GM19099 (cell line): ENCODE results near the gene PRKN.

ENCODE experiments used
- POLR2A ChIP-seq: IDR thresholded peaks from 3 replicates; pipeline ENCODE4 v1.6.1; 2011; ENCODE audit warnings: low read depth; ENCODE audit not compliant: insufficient read length; ENCODE audit errors: extremely low read depth

Gene PRKN

DNA sequence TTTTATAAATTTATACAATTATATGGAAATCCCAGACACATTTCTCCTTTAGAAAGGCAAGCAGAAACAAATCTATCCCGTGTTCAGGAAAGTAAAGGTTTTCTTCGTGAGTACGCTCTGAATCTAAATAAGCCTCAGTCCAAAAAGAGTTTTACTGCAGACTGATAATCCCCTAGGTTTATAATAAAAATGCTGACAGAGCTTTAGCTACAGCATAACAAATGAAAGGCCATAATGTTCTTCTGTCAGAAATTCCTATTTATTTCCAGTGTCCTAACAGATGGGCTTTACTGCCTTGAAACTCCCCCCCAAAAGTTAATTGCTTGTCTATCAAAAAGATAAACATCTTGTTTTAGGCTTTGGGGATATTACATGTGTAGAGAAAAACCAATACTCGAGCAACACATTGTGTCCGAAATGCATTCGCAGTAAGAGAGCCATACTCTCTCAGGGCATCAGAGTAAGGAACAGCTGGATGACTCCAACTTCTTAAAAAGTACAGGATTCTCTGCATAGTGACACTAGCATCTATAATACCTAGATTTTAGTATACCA is 109.0 kb downstream of the PRKN start:
- no peak for TF ChIP-seq POLR2A

DNA sequence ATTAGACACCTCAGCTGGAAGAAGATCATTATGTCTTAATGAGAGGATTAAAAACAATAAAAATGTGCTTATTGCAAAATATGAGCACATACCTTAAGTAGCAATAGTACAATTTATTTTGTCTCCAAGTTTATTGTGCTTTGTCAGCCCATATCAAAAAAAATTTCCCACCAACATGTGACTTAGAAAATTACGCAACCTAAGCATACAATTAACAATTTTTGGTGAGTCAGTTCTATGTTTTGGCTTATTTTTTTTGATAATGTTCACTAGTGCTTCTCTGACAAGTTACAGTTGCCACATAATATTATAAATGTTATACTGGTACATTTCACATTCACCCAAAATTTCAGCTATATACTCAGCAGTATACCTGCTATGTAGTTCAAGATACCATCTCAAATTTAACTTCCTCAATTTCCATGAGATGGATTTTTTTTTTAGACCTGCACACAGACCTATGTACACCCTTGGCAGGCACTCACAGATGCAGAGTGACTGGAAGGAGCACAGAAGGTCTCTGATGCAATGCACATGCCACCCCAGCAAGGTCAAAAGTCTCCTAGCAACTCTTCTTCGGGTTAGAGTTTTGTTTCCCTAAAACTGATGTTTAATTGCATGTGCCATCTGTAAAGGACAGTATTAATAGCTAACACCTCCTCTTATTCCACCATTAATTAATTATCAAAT is 112.4 kb downstream of the PRKN start:
- TF ChIP-seq POLR2A = no peak

GRCh38 chr6:162613310-162613709 is 114.3 kb downstream of the PRKN start:
- TF ChIP-seq POLR2A = no peak

DNA sequence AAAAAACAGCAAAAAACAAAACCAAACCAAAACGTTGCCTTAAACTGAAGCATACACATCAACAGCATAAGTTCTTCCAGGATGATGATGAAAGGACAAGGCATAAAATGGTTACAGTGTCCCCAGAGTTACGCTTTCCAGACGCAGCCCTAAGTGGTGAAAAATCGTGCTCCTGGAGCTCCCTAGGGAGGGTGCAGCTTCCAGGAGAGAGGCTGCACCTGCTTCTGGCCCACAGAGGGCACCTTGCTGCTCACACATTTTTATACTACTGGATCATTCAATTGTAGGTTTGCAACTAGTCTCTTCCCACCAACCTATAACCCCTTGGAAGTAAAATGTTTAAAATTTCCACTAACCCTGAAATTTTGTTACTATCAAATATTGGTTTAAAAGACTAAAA is 115.0 kb downstream of the PRKN start:
- TF ChIP-seq POLR2A = no peak

DNA sequence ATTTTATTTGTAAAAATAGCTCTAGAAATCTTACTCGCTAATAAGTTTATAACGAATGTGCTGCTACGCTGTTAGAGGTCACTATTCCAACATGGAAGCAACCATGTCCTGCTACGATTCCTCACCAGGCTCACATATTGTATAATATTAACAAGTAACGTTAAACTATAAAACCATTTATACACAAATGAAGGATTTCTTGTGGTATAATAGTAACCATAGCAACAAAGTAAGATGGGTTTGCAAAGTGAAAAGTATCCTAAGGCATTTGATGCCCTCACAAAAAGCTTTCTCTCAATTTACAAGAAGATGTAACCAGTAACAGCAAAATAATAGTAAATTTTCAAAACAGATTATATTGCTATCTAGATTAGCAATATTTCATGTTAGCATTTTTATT is 117.2 kb downstream of the PRKN start:
- TF ChIP-seq POLR2A = no peak

GRCh38 chr6:162605881-162606280 is 121.7 kb downstream of the PRKN start:
- TF ChIP-seq POLR2A = no peak

GRCh38 chr6:162603231-162604015 is 124.1 kb downstream of the PRKN start:
- no peak for TF ChIP-seq POLR2A

GRCh38 chr6:162602759-162603158 is 124.8 kb downstream of the PRKN start:
- TF ChIP-seq POLR2A = no peak

GRCh38 chr6:162596676-162597075 is 130.9 kb downstream of the PRKN start:
- TF ChIP-seq POLR2A = no peak

DNA sequence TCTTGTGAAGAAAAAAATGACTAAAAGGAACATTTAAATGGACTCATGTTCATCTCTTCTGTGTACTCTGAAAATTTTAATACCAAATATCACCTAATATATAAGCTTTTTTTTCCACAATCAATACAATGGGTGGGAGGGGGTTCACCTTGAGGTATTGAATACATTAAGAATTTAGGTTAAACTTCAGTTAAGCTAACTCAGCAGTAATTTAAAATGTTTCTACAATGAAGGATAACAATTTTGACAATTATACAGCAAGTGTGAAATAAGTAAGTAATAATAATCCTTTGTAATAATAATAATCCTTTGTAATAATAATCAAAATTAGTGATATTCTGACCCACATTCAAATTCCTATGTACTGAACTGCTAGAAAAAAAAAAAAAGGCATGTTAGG is 136.0 kb downstream of the PRKN start:
- no peak for TF ChIP-seq POLR2A

DNA sequence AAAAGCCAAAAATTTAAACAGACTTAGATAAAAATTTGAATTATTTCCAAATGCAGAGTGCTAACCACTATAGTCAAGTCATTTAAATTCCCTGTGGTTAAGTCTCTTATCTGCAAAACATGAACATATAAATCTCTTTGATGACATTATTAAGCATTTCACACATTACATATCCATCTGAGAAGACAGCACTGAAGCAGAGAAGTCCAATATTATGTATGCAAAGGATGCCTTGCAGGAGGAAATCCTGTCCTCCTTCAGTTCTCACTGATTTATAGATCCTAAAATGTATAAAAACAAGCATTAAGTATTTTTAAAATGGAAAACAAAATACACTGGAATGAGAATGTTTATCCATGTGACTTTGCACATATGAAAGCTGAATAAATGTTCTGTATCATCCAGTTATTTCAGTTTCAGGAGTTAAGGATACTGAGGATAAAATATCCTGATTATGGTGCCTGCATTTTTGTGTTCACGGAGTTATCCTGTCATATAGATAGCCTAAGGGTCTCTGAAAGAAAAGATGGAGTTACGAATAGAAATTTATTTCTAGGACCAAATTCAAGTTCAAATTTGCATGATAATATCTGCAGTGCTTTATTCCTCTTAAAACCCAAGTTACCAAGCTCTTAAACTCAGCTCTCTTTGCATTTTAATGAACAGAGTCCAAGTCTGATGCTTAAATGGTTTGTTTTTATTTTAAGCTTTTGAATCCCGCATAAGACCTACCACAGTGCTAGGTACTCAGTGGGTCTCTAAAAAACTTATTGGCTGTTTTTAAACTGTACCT is 145.4 kb downstream of the PRKN start:
- no peak for TF ChIP-seq POLR2A

DNA sequence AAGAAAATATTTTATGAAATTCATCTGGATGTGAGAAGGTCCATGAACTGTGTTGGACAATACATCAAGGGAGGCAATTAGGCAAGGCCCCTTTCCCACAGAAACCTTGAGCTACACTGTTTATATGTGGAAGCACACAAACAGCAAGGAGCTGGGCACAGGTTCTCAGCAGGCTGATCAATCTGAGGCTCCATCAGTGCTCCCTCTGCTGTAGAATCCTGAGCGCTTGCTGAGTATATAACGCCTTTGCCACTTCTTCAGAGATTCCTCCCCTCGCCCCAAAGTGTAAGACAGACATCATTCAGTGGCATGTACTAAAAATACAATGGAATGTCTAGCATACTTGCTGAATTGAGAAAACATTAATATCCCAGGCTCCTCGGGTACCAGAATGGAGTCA is 146.9 kb downstream of the PRKN start:
- no peak for TF ChIP-seq POLR2A

GRCh38 chr6:162576016-162576415 is 151.6 kb downstream of the PRKN start:
- no peak for TF ChIP-seq POLR2A

DNA sequence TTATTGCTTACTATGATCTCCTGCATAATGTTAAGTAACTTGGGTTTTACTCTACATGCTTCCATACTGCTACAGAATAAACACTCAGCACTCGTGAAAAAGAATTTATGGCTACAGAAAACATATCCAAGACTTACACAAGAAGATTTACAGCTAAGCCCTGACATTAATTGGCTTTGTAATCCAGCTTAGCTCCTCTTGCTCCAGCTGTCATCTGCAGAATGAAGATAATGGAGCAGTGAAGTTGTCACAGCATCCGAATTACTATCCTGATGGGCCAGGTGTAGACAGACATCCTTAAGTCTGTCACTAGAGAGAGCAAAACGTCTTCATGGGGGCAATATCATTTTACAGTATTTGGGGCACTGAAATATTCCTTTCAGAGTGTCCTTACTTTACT is 155.3 kb downstream of the PRKN start:
- TF ChIP-seq POLR2A = no peak

GRCh38 chr6:162568266-162568665 is 159.3 kb downstream of the PRKN start:
- no peak for TF ChIP-seq POLR2A
